ENCODE results near the gene HSD17B3.
A peak's percentile ranks its signal among the peaks of the same experiment; 100 is the strongest.
"Not testable (repeated sequence)": the region's sequence is repeated elsewhere in the genome, so short reads cannot be mapped to it uniquely, and the experiment has no call there.

Gene HSD17B3

DNA sequence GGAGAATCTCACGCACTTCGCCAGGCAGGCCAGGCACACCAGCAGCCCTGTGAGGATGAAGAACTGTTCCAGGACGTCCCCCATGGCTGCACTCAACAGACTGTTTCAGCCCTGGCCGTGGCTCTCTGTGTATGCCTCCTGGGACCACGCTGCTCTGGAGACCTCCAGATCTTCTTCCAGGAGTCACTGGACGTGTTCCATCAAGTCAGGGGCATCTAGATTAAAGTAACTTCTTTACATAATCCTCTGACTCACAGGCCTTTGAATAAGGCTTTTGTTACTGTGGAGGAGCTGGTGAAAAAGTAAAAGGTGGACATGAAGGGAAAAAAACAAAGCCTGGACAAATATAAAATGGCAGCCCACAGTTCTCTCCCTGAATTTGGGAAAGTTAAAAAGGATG, at the start of gene HSD17B3:
Gene HSD17B3, minus strand, starts transcription at position 156 of the 400 bp plus-strand sequence. Its CDS starts 72 bp downstream, at position 84.
- DNase-seq (ENCODE audit: low spot score): no peak

DNA sequence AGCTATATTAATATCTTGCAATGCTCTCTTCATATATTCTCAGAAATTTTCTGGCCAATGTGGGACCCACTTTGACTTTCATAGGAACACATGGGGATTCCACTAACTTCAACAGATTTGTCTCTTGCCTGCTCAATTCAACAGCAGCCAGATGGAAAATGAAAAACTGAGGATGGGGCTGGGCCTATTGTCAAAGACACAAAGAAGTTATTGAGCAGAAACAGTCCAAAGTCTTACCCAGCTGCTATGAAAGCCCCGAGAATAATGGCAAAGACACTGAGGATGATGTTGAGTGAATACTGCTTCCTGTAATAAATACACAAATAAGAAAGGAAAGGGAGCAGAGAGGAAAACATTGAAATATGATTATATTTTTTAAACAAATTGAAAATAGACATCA, 48.9 kb upstream of the HSD17B3 start:
- DNase-seq (ENCODE audit: low spot score): no peak

DNA sequence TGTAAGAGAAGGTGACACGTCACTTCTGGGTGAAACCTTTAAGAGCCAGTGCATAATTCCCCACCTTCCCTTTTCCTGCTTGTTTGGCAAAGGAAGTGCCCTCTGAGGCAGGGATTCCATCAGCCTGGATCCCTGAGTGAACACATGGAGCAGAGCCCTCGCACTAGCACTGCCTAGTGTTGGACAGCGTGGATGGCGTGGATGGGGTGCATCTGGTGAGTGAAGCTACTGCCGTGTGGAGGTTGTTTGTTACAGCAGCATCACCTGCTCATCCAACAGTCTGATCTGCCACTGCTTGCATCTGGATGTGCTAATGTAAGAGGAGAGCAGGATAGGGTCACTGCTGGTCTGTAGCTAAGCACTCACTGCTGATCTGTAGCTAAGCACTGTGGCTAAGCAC, 46.3 kb upstream of the HSD17B3 start:
- DNase-seq (ENCODE audit: low spot score): no peak

- no peak for DNase-seq (ENCODE audit: low spot score)
Measured at GRCh38 chr9:96345551-96345950, 43.6 kb upstream of the HSD17B3 start.

- DNase-seq (ENCODE audit: low spot score): peak; percentile 93
Measured at GRCh38 chr9:96344458-96345180, 42.6 kb upstream of the HSD17B3 start.

- no peak for DNase-seq (ENCODE audit: low spot score)
Measured at GRCh38 chr9:96343515-96344360, 41.8 kb upstream of the HSD17B3 start.

GRCh38 chr9:96342571-96343245, 40.7 kb upstream of the HSD17B3 start:
- DNase-seq (ENCODE audit: low spot score): no peak

GRCh38 chr9:96340707-96341106, 38.7 kb upstream of the HSD17B3 start:
- no peak for DNase-seq (ENCODE audit: low spot score)

- no peak for DNase-seq (ENCODE audit: low spot score)
Measured at GRCh38 chr9:96338299-96338698, 36.3 kb upstream of the HSD17B3 start.

DNA sequence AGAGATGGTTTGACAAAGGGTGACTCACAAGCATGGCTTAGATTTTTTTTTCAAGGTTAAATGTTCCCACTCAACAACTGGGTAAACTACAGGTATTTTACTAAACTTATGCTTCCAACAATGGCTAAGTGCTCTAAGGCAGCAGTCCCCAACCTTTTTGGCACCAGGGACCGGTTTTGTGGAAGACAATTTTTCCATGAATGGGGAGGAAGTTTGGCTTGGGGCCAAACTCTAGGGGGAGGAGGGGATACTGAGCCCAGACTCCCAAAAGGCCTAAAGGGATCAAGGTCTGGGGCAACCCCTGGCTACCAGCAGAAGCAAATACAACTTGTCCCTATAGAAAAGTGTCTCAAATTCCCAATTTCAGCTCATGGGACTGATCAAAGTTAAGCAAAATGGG, 32.0 kb upstream of the HSD17B3 start:
- DNase-seq (ENCODE audit: low spot score): no peak

GRCh38 chr9:96331236-96331947, 29.4 kb upstream of the HSD17B3 start:
- no peak for DNase-seq (ENCODE audit: low spot score)

GRCh38 chr9:96327694-96328352, 25.8 kb upstream of the HSD17B3 start:
- peak; percentile 71 for DNase-seq (ENCODE audit: low spot score)

GRCh38 chr9:96323169-96323568, 21.2 kb upstream of the HSD17B3 start:
- no peak for DNase-seq (ENCODE audit: low spot score)

- DNase-seq (ENCODE audit: low spot score): not testable (repeated sequence)
Measured at GRCh38 chr9:96322736-96323135, 20.8 kb upstream of the HSD17B3 start.

DNA sequence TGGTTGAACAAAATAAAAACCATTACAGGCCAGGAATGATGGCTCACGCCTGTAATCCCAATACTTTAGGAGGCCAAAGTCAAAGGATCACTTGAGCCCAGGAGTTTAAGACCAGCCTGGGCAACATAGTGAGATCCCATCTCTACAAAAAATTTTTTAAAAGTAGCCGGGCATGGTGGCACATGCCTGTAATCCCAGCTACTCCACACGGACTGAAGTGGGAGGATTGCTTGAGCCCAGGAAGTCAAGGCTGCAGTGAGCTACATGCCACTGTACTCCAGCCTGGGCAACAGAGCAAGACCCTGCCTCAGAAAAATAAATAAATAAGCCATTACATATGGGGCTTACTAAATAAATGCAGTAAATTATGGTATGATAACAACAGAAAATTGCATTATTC, 20.2 kb upstream of the HSD17B3 start:
- not testable (repeated sequence) for DNase-seq (ENCODE audit: low spot score)

DNA sequence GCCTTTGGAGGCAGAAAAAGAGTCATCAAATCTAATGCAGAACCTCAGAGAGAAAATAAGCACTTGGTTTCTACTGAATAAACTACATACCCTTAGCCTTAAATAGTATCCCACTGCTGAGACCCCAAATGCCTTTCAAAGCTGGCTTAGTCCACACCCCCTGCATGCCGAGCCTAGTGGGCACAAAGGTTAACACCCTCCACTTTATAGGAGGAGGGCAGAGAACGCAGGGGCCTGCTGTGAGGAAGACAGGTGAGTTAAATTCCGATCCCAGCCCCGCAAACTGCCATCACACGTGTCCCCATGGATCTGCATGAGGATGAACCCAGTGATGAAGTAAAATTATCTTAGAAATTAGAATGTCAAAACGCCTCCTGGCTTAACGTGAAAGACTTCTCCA, 19.5 kb upstream of the HSD17B3 start:
- no peak for DNase-seq (ENCODE audit: low spot score)

- DNase-seq (ENCODE audit: low spot score): no peak
Measured at GRCh38 chr9:96320749-96321280, 18.8 kb upstream of the HSD17B3 start.

DNA sequence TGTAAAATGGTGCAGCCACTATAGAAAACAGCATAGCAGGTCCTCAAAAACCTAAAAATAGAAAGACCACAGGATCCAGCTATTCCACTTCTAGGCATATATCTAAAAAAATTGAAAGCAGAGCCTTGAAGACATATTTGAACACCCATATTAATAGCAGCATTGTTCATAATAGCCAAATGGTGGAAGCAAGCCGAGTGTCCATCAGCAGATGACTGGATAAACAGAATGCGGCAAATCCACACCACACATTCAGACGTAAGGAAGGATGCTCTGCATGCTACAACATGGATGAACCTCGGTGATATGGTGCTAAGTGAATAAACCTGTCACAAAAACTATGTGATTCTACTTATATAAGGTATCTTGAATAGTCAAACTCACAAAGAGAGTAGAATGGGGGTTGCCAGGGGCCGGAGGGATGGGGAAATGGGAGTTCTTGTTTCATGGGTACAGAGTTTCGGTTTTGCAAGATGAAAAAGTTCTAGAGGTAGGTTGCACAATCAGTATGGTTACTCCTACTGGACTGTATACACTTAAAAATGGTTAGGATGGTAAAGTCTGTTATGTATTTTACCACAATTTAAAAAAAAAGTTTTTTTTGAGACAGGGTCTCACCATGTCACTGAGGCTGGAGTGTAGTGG, 17.1 kb upstream of the HSD17B3 start:
- no peak for DNase-seq (ENCODE audit: low spot score)

- DNase-seq (ENCODE audit: low spot score): peak; percentile 79
Measured at GRCh38 chr9:96317335-96317980, 15.5 kb upstream of the HSD17B3 start.

DNA sequence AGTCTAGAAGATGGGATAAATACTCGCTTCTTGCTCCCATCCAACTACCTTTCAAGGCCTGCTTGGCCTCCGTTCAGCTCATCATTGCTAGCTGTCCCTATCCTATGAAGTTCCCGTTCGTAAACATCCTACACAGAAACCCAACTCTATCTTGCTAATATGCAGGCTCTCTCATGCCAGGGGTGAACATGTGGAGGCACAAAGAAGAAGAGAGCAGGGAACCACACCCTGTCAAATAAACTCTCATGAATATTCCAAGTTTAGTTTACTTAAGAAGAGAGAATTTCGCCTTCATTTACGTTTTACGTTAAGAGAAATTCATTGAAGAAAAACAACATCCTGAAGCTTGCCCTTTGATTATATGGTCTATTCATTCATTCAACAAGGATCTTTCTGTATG, 7.9 kb upstream of the HSD17B3 start:
- DNase-seq (ENCODE audit: low spot score): no peak

Data from AG20443 (cell line).